CD4-positive, CD25-positive, alpha-beta regulatory T cell (primary cell): ENCODE results near the gene SFTPA1. TPM values are rescaled to one million over a fixed set of nuclear protein-coding genes. Genes with fewer than 3 reads are reported as not detected.
"Not testable (repeated sequence)": the region's sequence is repeated elsewhere in the genome, so short reads cannot be mapped to it uniquely, and the experiment has no call there.

Source experiments
- ATAC-seq, 2 donors: fragments of 150-1000 bp; cut with Tn5 transposase; one replicate each; pipeline ENCODE4 v1.10.0; 2021; ENCODE audit warnings: low read depth in 2 of 2, moderate number of reproducible peaks in 2 of 2, moderate library complexity in 1 of 2
- DNase-seq, 3 donors: peaks; one replicate each; pipeline versions ENCODE4 v3.0.0 to v3.0.0-alpha.2; 2012 to 2022; ENCODE audit warnings: mixed read lengths in 1 of 3
- H3K27ac ChIP-seq: one replicate; pipeline ENCODE4 v1.7.0; 2013; ENCODE audit warnings: mild to moderate bottlenecking, low read length; ENCODE audit not compliant: insufficient read depth, poor library complexity, severe bottlenecking
- H3K27me3 ChIP-seq: one replicate; pipeline ENCODE4 v1.7.0; 2013; ENCODE audit warnings: low read length; ENCODE audit not compliant: control insufficient read depth, insufficient read depth
- H3K36me3 ChIP-seq: one replicate; pipeline ENCODE4 v1.7.0; 2013; ENCODE audit warnings: mild to moderate bottlenecking, low read length, moderate library complexity; ENCODE audit not compliant: control insufficient read depth, insufficient read depth
- H3K4me1 ChIP-seq: 2 replicates; pipeline ENCODE4 v1.7.0; 2013; ENCODE audit warnings: mild to moderate bottlenecking, low read length; ENCODE audit not compliant: insufficient read depth, control insufficient read depth, poor library complexity, severe bottlenecking
- H3K4me3 ChIP-seq: one replicate; pipeline ENCODE4 v1.7.0; 2013; ENCODE audit warnings: low read depth, mild to moderate bottlenecking, low read length, moderate library complexity
- H3K9me3 ChIP-seq, 2 experiments: 1 replicate in 1 of 2; 2 replicates in 1 of 2; pipeline ENCODE4 v1.7.0; 2013; ENCODE audit warnings: low read length in 2 of 2, mild to moderate bottlenecking in 1 of 2, moderate library complexity in 1 of 2; ENCODE audit not compliant: control insufficient read depth in 2 of 2
- H3K27ac Mint-ChIP-seq, 3 donors: one replicate each; pipeline ENCODE4 v1.8.0; 2020 to 2022; ENCODE audit warnings: mild to moderate bottlenecking in 3 of 3, mixed read lengths in 3 of 3, moderate library complexity in 2 of 3
- H3K27me3 Mint-ChIP-seq: one replicate; pipeline ENCODE4 v1.8.0; 2022; ENCODE audit warnings: mild to moderate bottlenecking, mixed read lengths
- H3K36me3 Mint-ChIP-seq: one replicate; pipeline ENCODE4 v1.8.0; 2020; ENCODE audit warnings: mixed read lengths
- H3K4me1 Mint-ChIP-seq, 4 donors: one replicate each; pipeline ENCODE4 v1.8.0; 2020 to 2022; ENCODE audit warnings: mixed read lengths in 4 of 4, mild to moderate bottlenecking in 1 of 4
- H3K4me3 Mint-ChIP-seq, 4 donors: one replicate each; pipeline ENCODE4 v1.8.0; 2020 to 2022; ENCODE audit warnings: mild to moderate bottlenecking in 4 of 4, mixed read lengths in 4 of 4, moderate library complexity in 3 of 4
- H3K9me3 Mint-ChIP-seq, 7 donors: one replicate each; pipeline ENCODE4 v1.8.0; 2020 to 2022; ENCODE audit warnings: mixed read lengths in 7 of 7, mild to moderate bottlenecking in 3 of 7, moderate library complexity in 2 of 7
- polyA plus RNA-seq, 4 donors: library from polyadenylated mRNA; unstranded; fragments of 300-500 nt; fragmentation: Illumina TruSeq; gene quantifications; one replicate each; pipeline ENCODE4 v1.2.3, GENCODE V29; 2021
- total RNA-seq: library from RNA; stranded (reverse); gene quantifications from one replicate; pipeline ENCODE4 v1.2.3, GENCODE V29; 2022

SFTPA1 gene
- total and polyA plus RNA-seq, 5 donors from 2014 or later, result not detected

DNA sequence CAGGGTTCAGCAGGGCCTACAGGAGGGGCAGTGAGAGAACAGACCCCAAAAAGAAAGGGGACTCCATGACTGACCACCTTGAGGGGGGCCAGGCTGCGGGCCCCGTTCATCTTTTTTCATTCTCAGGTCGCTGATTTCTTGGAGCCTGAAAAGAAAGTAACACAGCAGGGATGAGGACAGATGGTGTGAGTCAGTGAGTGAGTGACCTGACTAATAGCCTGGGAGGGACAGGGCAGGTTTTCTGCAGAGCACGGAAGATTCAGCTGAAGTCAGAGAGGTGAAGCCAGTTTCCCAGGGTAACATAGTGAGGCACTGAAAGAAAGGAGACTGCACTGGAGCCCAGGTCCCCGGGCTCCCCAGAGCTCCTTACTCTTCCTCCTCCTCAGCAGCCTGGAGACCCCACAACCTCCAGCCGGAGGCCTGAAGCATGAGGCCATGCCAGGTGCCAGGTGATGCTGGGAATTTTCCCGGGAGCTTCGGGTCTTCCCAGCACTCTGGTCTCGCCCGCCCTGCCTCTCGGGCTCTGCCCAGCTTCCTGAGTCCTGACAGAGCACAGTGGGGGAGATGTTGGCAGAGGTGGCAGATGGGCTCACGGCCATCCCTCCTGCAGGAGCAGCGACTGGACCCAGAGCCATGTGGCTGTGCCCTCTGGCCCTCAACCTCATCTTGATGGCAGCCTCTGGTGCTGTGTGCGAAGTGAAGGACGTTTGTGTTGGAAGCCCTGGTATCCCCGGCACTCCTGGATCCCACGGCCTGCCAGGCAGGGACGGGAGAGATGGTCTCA lies 646 bp downstream of the SFTPA1 start:
- ATAC-seq, H3K9me3 Mint-ChIP-seq, H3K27ac ChIP-seq, DNase-seq, H3K27me3 ChIP-seq, H3K9me3 ChIP-seq, H3K4me1 ChIP-seq, H3K4me3 ChIP-seq, H3K36me3 Mint-ChIP-seq, H3K4me3 Mint-ChIP-seq, H3K36me3 ChIP-seq, H3K4me1 Mint-ChIP-seq: not testable (repeated sequence)
- H3K27me3 Mint-ChIP-seq, result peaks cover 11% of the 10 kb centered on the region
- peak overlapping the region in 1 of 3 donors; percentile 83 for H3K27ac Mint-ChIP-seq

- Mint-ChIP-seq H3K36me3 (no peaks in the 10 kb centered on the region), H3K9me3 (peaks cover 0 to 4% (median 0%) of the 10 kb centered on the region in 7 donors), H3K27me3 (peaks cover 26% of the 10 kb centered on the region), H3K27ac (no peak overlapping the region), H3K4me1 (no peaks in the 10 kb centered on the region), H3K4me3 (no peak overlapping the region)
- no peaks in the 10 kb centered on the region for H3K36me3 ChIP-seq
- H3K4me1 ChIP-seq, result no peaks in the 10 kb centered on the region
- H3K9me3 ChIP-seq, result no peaks in the 10 kb centered on the region
- DNase-seq (no peak), ATAC-seq (no peak)
- H3K27me3 ChIP-seq, result peaks cover 6% of the 10 kb centered on the region
- H3K27ac ChIP-seq, result no peak overlapping the region
- H3K4me3 ChIP-seq, result no peak overlapping the region
Measured at GRCh38 chr10:79615577-79615976, 4.8 kb downstream of the SFTPA1 start.

GRCh38 chr10:79616164-79616563 lies 5.4 kb downstream of the SFTPA1 start:
- H3K36me3 Mint-ChIP-seq, result no peaks in the 10 kb centered on the region
- no peak for ATAC-seq
- no peak overlapping the region for H3K4me3 Mint-ChIP-seq

GRCh38 chr10:79623663-79624062 lies 12.9 kb downstream of the SFTPA1 start:
- H3K4me3 ChIP-seq, ATAC-seq, DNase-seq, H3K4me3 Mint-ChIP-seq, H3K9me3 ChIP-seq, H3K27ac ChIP-seq, H3K27ac Mint-ChIP-seq, H3K4me1 ChIP-seq, H3K36me3 Mint-ChIP-seq, H3K4me1 Mint-ChIP-seq, H3K27me3 ChIP-seq, H3K36me3 ChIP-seq: not testable (repeated sequence)
- Mint-ChIP-seq H3K27me3 (peaks cover 18% of the 10 kb centered on the region), H3K9me3 (peaks cover 0 to 16% (median 9%) of the 10 kb centered on the region in 7 donors)

More at GRCh38 chr10:79616164-79616563, 5.4 kb downstream of the SFTPA1 start:
- peaks cover 6% of the 10 kb centered on the region for H3K27me3 ChIP-seq
- H3K27ac ChIP-seq, result no peak overlapping the region
- peaks cover 0 to 4% (median 0%) of the 10 kb centered on the region in 7 donors for H3K9me3 Mint-ChIP-seq
- no peak for DNase-seq
- H3K4me1 ChIP-seq, result no peaks in the 10 kb centered on the region
- H3K4me3 ChIP-seq, result no peak overlapping the region
- H3K9me3 ChIP-seq, result no peaks in the 10 kb centered on the region
- peaks cover 26% of the 10 kb centered on the region for H3K27me3 Mint-ChIP-seq
- no peaks in the 10 kb centered on the region for H3K36me3 ChIP-seq
- no peaks in the 10 kb centered on the region for H3K4me1 Mint-ChIP-seq
- no peak overlapping the region for H3K27ac Mint-ChIP-seq

DNA sequence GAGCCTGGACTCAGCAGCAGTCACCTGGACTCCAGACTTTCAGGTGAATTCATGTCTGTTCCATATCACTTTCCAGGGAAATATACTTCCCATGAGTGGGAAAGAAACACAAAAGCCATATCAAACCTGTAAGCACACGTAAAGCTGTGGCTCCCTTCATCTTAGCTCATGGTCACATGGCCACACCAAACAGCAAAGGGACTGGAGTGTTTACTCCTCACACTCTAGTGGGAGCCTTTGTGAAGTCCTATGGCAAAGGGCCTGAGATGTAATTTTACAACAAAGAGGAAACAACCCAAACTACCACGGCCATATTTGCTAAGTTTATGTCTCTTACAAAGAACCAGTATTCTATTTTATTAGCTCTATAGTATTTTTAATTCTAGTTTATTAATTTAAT lies 16.3 kb downstream of the SFTPA1 start:
- H3K4me3 Mint-ChIP-seq, result no peak overlapping the region
- peaks cover 5% of the 10 kb centered on the region for H3K27me3 ChIP-seq
- no peaks in the 10 kb centered on the region for H3K4me1 Mint-ChIP-seq
- DNase-seq (no peak), ATAC-seq (no peak)
- no peak overlapping the region for H3K27ac ChIP-seq
- H3K9me3 Mint-ChIP-seq, result peaks cover 0 to 16% (median 6%) of the 10 kb centered on the region in 7 donors
- no peaks in the 10 kb centered on the region for H3K4me1 ChIP-seq
- H3K36me3 ChIP-seq, result no peaks in the 10 kb centered on the region
- peaks cover 29% of the 10 kb centered on the region for H3K27me3 Mint-ChIP-seq
- no peak overlapping the region for H3K27ac Mint-ChIP-seq
- peaks cover 6 to 7% of the 10 kb centered on the region in 2 experiments for H3K9me3 ChIP-seq
- H3K4me3 ChIP-seq, result no peak overlapping the region
- H3K36me3 Mint-ChIP-seq, result no peaks in the 10 kb centered on the region

- ATAC-seq (no peak), DNase-seq (no peak)
- H3K9me3 Mint-ChIP-seq, result peaks cover 0 to 16% (median 3%) of the 10 kb centered on the region in 7 donors
- no peaks in the 10 kb centered on the region for H3K4me1 Mint-ChIP-seq
- H3K27me3 ChIP-seq, result peaks cover 5% of the 10 kb centered on the region
- peaks cover 31% of the 10 kb centered on the region for H3K27me3 Mint-ChIP-seq
- H3K9me3 ChIP-seq, result peaks cover 6 to 7% of the 10 kb centered on the region in 2 experiments
- H3K36me3 ChIP-seq, result no peaks in the 10 kb centered on the region
- H3K36me3 Mint-ChIP-seq, result no peaks in the 10 kb centered on the region
- no peaks in the 10 kb centered on the region for H3K4me1 ChIP-seq
- H3K4me3 ChIP-seq, result no peak overlapping the region
- no peak overlapping the region for H3K27ac Mint-ChIP-seq
- no peak overlapping the region for H3K4me3 Mint-ChIP-seq
- H3K27ac ChIP-seq, result no peak overlapping the region
Measured at GRCh38 chr10:79628083-79628482, 17.3 kb downstream of the SFTPA1 start.

- no peak overlapping the region for H3K4me3 Mint-ChIP-seq
- peaks cover 31% of the 10 kb centered on the region for H3K27me3 Mint-ChIP-seq
Measured at GRCh38 chr10:79628988-79629954, 18.5 kb downstream of the SFTPA1 start.

More at GRCh38 chr10:79628988-79629954, 18.5 kb downstream of the SFTPA1 start:
- Histone ChIP-seq H3K27me3 (peaks cover 5% of the 10 kb centered on the region), H3K9me3 (peaks cover 6 to 7% of the 10 kb centered on the region in 2 experiments), H3K4me1 (no peaks in the 10 kb centered on the region), H3K36me3 (no peaks in the 10 kb centered on the region), H3K4me3 (no peak overlapping the region), H3K27ac (no peak overlapping the region)
- no peaks in the 10 kb centered on the region for H3K4me1 Mint-ChIP-seq
- peak overlapping the region in 1 of 3 donors; percentile 80 for H3K27ac Mint-ChIP-seq
- ATAC-seq (no peak), DNase-seq (no peak)
- H3K9me3 Mint-ChIP-seq, result peaks cover 0 to 11% (median 2%) of the 10 kb centered on the region in 7 donors
- no peaks in the 10 kb centered on the region for H3K36me3 Mint-ChIP-seq
